HG02798 (cell line): ENCODE data around the gene ASF1B.
A peak's percentile ranks its signal among the peaks of the same experiment; 100 is the strongest.

Experiments
- ATAC-seq: cut with Tn5 transposase; IDR thresholded peaks from one replicate; pipeline ENCODE4 v1.9.1; 2021; ENCODE audit warnings: mild to moderate bottlenecking; ENCODE audit not compliant: unreplicated experiment, poor library complexity

Gene ASF1B

GRCh38 chr19:14089662-14090508 lies 46.5 kb downstream of the ASF1B start:
- ATAC-seq: peak; percentile 26

DNA sequence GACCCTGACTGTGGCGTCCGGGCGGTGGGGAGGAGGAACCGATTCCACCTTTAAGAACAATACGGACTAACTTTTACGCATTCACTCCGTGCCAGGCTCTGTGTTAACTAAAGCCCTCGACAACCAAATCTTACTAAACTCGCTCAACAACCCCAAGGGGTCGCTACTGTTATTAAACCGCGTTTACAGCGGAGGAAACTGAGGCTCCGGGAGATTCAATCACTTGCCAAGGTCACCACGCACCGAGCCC lies 47.1 kb downstream of the ASF1B start:
- ATAC-seq: no peak

DNA sequence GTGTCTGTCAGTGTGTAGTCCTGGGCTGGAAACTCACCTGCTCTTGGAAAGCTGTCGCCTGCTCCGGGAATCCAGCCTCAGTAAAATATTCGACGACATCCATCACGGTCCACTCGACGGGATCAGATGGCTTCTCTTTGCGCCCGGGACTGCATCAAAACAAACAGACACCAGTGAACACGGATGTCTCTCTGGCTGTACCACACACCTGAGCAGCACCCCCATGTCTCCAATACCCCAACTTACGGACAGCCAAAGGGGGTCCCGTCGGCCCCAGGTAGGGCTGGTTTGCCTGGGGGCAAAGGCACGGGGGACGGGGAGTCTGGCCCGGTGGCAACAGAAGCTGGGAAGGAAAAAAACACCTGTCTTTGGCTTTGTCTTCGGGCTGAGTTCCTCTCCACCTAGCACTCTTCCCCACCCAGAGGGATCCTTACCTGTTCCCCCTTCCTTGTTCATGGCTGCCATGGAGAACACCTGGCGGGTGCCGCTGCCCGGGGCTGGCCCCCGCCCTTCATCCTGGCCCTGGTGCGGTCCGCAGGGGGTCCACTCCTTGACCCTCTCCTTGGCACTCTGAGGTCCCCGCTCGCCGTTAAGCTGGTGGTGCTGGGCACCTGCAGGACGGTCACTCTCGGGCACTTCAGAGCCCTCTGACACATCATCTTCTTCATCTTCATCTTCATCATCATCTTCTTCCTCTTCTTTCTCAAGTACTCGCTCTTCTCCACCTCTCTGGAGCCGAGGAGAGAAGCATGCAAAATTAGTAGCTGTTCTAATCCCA lies 47.6 kb downstream of the ASF1B start:
- no peak for ATAC-seq

GRCh38 chr19:14086098-14086497 lies 50.3 kb downstream of the ASF1B start:
- no peak for ATAC-seq

DNA sequence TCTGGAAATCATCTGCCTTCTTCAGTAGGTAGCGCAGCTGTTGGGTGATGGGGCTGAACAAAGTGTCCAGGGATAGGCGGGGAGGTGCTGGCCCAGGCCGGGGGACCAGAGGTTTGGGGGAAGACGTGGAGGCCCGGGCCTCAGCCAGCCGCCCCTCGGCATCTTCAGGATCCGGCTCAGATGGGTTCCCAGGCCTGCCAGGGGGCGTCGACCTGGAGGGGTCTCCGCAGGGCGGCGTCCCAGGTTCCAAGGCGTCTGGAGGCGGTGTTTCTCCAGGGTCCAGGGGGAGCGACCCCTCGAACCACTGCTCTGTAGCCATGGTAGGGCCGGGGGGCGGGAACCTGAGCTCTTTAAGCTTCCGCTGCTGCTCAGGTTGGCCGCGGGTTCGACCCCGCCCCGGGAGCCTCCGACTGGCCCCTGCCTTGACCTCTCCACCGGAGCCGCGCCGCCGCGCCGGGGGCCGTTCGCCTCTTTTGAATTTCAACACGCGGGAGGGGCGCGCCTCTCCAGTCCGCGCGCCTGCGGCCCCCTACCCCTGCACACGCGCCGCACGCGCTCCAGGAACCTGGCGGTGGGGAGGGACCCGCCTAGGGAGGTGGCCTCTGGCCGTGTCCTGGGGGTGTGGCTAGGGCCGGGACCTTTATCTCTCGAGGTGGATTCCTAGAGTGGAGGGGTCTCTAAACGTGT lies 50.9 kb downstream of the ASF1B start, which contains the start of gene C19orf67:
Gene C19orf67, minus strand, starts transcription at position 475 of the 687 bp plus-strand sequence. Its CDS starts 156 bp downstream, at position 319.
- no peak for ATAC-seq

DNA sequence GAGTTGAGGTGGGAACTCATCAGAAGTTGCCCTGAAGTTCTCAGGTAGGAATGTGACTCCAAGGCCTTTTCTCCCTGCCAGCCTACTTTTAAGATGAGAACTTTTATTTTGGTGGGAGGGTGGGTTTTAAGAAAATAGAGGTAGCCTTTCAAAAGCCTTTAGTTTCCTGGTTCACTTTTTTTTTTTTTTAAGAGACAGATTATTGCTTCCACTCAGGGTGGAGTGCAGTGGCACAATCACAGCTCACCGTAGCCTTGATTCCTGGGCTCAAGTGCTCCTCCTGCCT lies 53.8 kb downstream of the ASF1B start:
- ATAC-seq: no peak

- ATAC-seq: no peak
Observed at GRCh38 chr19:14081797-14082674, 54.4 kb downstream of the ASF1B start.

GRCh38 chr19:14080887-14081796 lies 55.2 kb downstream of the ASF1B start:
- ATAC-seq: peak; percentile 92

- ATAC-seq: no peak
Observed at GRCh38 chr19:14078411-14078810, 58.0 kb downstream of the ASF1B start.

- ATAC-seq: no peak
Observed at GRCh38 chr19:14073925-14074838, 62.2 kb downstream of the ASF1B start.

- ATAC-seq: peak; percentile 71
Observed at GRCh38 chr19:14073261-14073924, 63.0 kb downstream of the ASF1B start.

DNA sequence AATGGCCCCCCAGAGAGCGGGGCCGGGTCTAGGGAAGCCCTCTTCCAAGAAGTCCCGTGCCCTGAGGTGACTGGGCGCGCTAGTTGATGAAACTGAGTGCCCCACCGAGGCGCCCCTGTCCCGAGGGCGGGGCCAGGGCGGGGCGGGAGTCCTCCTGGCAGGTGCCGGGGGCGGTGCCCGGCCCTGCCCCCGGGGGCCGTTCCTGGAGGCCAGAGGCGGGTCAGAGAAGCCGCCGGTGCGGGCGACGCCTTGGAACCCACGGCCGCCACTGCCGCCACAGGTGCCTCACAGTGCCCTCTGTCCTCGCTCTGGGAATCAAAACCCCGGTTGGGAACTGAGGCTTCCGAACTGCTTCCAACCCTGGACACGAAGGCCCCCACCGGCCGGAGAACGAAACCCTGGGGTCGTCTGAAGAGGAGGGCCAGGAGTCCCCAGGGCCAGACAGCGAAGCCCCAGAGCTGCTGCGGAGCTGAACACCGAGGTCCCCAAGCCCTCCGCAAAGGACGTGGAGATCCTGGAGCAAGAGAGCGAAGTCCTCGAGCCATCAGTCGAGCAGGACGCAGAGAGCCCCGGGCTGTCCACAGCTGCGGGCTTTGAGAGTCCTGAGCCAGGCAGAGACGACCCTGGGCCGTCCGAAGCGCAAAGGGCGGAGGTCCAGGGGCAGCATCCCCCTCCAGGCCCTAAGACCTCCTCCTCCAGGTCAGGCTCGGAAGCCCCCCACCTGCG lies 63.7 kb downstream of the ASF1B start, which contains the start of gene MISP3:
Gene MISP3, plus strand, starts transcription at position 252 of the 726 bp plus-strand sequence. CDS start 524 bp downstream, outside the sequence.
- peak; percentile 30 for ATAC-seq

GRCh38 chr19:14070268-14071050 lies 65.9 kb downstream of the ASF1B start:
- ATAC-seq: no peak
